GM21528 (cell line): Measurements from ENCODE around the gene MT1G.
A peak's percentile ranks its signal among the peaks of the same experiment; 100 is the strongest.

Experiments used
- ATAC-seq: cut with Tn5 transposase; IDR thresholded peaks from one replicate; pipeline ENCODE4 v1.9.1; 2021; ENCODE audit warnings: mild to moderate bottlenecking, moderate library complexity; ENCODE audit not compliant: unreplicated experiment, low FRiP score

MT1G gene

GRCh38 chr16:56640076-56640475 lies 27.8 kb downstream of the MT1G start:
- ATAC-seq, result no peak

DNA sequence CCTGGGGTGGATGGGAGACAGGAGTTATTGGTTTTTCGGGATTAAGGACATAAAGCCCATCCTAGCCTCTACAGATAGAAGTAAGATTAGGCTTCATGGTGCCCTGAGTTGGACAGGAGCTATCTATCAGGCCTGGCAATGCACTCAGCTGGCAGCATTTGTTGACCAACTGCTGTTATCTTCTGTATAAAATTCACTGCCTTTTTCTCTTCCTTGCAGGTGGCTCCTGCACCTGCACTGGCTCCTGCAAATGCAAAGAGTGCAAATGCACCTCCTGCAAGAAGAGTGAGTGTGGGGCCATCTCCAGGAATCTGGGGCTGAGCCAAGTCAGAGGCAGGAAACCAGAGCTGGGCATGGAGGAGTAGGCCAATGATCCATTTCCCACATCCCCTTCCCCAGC lies 28.8 kb downstream of the MT1G start:
- ATAC-seq, result no peak

GRCh38 chr16:56637814-56638750 lies 29.8 kb downstream of the MT1G start, which contains the start of gene MT1A:
MT1A (plus strand) TSS chr16:56638666; CDS start chr16:56638739, 73 bp downstream.
- no peak for ATAC-seq

GRCh38 chr16:56636616-56637413 lies 31.1 kb downstream of the MT1G start:
- no peak for ATAC-seq

DNA sequence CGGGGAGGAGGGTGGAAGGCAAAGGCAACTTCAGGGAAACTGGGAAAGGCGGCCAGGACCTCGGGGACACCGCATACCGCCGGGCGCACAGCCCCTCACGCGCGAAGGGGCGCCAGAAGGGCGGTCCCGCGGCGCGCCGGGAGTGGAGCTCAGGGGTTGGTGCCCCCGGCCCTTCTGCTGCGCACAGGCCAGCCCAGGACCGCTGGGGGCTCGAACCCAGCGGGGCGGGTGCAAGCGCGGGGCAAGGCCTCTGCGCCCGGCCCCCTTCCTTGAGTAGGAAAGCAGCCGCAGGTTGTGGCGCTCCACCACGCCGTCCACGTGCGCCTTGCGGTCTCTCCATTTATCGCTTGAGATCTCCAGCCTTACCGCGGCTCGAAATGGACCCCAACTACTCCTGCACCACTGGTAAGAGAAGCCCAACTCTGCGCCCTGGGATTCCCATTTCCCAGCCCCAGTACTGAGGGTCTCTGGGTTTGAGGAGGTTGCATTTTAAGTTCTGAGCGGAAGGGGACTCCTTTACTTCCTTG lies 32.4 kb downstream of the MT1G start:
- no peak for ATAC-seq

- no peak for ATAC-seq
Measured at GRCh38 chr16:56634715-56635440, 33.0 kb downstream of the MT1G start.

DNA sequence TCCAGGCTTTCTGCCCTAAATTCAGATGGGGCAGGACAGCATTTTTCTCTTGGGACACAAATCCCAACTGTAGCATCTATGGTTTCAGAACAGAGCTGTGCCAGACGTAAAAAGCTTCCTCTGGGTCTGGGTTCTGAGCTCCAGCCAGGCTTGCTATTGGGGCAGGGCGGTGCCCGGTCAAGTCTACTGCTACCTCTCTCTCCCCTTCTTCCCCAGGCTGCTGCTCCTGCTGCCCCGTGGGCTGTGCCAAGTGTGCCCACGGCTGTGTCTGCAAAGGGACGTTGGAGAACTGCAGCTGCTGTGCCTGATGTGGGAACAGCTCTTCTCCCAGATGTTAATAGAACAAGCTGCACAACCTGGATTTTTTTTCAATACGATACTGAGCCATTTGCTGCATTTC lies 34.3 kb downstream of the MT1G start:
- no peak for ATAC-seq

- ATAC-seq, result no peak
Measured at GRCh38 chr16:56632848-56633365, 35.0 kb downstream of the MT1G start.

- no peak for ATAC-seq
Measured at GRCh38 chr16:56632156-56632847, 35.6 kb downstream of the MT1G start, which contains the start of gene MT1M. MT1M (plus strand) TSS chr16:56632659; CDS start chr16:56632732, 73 bp downstream.

DNA sequence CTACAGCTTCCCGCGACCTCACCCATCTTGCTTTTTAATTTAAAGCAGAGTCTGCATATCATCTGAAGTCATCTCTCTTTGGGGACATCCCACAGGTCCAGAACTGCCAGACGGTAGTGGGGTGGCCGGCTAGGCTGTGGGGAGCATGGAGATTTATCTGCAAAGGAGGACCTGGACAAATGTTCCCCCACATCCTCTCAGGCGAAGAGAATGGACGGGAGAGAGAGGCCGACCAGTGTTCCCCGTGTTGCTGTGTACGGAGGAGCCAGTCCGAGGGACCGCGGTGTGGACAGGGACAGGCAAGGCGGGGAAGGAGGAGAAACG lies 36.1 kb downstream of the MT1G start:
- no peak for ATAC-seq

GRCh38 chr16:56631197-56631596 lies 36.7 kb downstream of the MT1G start:
- ATAC-seq, result no peak

GRCh38 chr16:56630134-56630533 lies 37.7 kb downstream of the MT1G start:
- peak; percentile 74 for ATAC-seq

DNA sequence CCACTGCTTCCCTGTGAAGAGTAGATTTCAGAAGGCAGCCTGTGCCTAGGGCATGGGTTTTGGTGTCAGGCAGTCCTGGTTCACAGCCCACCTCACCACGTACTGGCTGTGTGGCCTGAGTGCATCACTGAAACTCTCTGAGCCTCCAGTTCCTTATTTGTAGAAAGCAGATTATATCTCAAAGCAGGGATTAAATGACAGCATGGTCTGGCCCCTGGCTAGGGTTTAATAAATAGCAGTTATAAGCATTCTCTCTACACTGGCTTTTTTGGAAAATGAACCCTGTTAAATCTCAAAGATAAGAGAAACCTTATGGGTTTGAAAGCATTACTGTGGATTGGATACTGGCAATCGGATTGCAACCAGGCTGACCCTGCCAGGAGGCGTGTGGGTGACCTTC lies 38.3 kb downstream of the MT1G start:
- no peak for ATAC-seq

- ATAC-seq, result no peak
Measured at GRCh38 chr16:56628486-56629350, 39.1 kb downstream of the MT1G start.

GRCh38 chr16:56626685-56627084 lies 41.2 kb downstream of the MT1G start:
- ATAC-seq, result no peak

DNA sequence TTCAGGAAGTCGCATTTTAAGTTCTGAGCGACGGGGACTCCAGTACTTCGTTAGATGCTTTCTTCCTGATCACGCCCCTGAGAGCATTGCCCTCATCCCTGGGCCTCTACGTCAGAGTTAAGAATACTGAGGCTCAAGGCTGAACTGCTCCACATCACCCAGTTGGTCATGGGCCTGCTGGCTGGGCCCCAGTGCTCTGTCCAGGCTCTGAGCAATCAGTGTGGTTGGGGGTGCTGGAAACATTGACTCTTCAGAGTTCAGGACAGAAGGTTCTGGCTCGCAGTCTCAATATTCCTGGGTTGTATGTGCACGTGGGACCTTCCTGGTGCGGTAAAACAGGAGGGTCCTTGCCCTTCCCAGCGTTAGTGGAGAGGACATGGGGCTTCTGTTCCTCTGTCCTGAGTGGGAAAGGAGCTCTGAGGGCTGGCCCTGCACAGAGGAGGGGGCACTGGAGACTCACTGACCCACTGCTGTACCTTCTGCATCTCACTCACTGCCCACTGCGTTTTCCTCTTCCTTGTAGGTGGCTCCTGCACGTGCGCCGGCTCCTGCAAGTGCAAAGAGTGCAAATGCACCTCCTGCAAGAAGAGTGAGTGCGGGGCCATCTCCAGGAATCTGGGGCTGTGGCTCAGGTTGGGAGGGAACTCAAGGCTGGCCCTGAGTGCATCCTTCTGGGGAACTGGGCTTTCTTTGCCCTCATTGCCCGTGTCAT lies 41.8 kb downstream of the MT1G start:
- ATAC-seq, result no peak

DNA sequence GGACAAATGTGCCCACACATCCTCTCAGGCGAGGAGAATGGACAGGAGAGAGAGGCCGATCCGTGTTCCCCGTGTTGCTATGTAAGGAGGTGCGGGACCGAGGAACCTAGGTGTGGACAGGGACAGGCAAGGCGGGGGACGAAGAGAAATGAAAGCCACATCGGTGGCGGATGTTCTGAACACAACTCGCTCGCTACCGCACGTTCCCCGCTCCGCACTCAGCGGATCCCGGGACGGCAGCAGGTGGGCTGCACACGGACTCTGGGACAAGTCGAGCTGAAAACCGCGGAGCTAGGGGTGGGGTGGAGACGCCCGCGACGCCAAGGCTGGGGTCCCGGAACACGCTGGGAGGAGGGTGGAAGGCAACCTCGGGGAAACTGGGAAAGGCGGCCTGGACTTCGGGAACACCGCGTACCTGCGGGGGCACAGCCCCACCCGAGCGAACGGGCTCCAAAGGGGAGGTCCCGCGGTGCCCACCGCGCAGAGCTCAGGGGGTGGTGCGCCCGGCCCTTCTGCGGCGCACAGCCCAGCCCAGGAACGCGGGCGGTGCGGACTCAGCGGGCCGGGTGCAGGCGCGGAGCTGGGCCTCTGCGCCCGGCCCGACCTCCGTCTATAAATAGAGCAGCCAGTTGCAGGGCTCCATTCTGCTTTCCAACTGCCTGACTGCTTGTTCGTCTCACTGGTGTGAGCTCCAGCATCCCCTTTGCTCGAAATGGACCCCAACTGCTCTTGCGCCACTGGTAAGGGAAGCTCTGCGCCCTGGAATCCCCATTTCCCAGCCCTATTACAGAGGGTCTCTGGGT lies 42.5 kb downstream of the MT1G start, which contains the start of gene MT1E:
MT1E (plus strand) TSS at position 642 of the 803 bp plus-strand sequence; CDS start at position 713, 71 bp downstream.
- no peak for ATAC-seq
